ENCODE data around the gene NFATC2.

The NFATC2 gene

DNA sequence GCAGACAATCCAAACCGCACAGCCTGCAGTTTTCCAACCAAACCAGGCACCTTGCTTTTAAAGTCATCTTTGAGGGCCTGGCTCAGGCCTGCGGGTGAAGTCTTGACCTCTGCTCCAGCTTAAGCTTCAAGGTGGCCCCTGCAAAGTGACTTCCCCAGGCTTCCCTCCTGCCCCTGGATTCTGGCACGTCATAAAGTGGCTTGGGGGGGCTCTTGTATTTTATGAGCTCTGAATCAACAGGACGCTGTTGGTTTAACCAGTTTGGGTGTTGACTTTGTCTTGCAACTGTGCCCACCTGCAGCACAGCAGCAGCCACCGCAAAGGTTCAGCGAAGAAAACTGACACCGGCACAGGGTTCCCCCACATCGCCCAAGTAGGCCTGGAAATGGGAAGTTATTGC is 81.2 kb downstream of the NFATC2 start:
- TF ChIP-seq SNAI2 (CRISPR knock-in tag; IDR thresholded peaks at IDR 0.05): no peak
- no peak for TF ChIP-seq ARNTL (CRISPR knock-in tag; IDR thresholded peaks at IDR 0.05; ENCODE audit: borderline replicate concordance, low read depth)
- TF ChIP-seq ZNF8 (CRISPR knock-in tag; IDR thresholded peaks at IDR 0.05): no peak
- TF ChIP-seq, protein P1, sequence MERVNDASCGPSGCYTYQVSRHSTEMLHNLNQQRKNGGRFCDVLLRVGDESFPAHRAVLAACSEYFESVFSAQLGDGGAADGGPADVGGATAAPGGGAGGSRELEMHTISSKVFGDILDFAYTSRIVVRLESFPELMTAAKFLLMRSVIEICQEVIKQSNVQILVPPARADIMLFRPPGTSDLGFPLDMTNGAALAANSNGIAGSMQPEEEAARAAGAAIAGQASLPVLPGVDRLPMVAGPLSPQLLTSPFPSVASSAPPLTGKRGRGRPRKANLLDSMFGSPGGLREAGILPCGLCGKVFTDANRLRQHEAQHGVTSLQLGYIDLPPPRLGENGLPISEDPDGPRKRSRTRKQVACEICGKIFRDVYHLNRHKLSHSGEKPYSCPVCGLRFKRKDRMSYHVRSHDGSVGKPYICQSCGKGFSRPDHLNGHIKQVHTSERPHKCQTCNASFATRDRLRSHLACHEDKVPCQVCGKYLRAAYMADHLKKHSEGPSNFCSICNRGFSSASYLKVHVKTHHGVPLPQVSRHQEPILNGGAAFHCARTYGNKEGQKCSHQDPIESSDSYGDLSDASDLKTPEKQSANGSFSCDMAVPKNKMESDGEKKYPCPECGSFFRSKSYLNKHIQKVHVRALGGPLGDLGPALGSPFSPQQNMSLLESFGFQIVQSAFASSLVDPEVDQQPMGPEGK (CRISPR knock-in tag; IDR thresholded peaks at IDR 0.05; ENCODE audit: borderline replicate concordance): no peak
- no peak for TF ChIP-seq ISL1 (CRISPR knock-in tag; IDR thresholded peaks at IDR 0.05)
- TF ChIP-seq, protein P2, sequence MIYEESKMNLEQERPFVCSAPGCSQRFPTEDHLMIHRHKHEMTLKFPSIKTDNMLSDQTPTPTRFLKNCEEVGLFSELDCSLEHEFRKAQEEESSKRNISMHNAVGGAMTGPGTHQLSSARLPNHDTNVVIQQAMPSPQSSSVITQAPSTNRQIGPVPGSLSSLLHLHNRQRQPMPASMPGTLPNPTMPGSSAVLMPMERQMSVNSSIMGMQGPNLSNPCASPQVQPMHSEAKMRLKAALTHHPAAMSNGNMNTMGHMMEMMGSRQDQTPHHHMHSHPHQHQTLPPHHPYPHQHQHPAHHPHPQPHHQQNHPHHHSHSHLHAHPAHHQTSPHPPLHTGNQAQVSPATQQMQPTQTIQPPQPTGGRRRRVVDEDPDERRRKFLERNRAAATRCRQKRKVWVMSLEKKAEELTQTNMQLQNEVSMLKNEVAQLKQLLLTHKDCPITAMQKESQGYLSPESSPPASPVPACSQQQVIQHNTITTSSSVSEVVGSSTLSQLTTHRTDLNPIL (CRISPR knock-in tag; IDR thresholded peaks at IDR 0.05; ENCODE audit: low read depth): no peak
- TF ChIP-seq, protein P3, sequence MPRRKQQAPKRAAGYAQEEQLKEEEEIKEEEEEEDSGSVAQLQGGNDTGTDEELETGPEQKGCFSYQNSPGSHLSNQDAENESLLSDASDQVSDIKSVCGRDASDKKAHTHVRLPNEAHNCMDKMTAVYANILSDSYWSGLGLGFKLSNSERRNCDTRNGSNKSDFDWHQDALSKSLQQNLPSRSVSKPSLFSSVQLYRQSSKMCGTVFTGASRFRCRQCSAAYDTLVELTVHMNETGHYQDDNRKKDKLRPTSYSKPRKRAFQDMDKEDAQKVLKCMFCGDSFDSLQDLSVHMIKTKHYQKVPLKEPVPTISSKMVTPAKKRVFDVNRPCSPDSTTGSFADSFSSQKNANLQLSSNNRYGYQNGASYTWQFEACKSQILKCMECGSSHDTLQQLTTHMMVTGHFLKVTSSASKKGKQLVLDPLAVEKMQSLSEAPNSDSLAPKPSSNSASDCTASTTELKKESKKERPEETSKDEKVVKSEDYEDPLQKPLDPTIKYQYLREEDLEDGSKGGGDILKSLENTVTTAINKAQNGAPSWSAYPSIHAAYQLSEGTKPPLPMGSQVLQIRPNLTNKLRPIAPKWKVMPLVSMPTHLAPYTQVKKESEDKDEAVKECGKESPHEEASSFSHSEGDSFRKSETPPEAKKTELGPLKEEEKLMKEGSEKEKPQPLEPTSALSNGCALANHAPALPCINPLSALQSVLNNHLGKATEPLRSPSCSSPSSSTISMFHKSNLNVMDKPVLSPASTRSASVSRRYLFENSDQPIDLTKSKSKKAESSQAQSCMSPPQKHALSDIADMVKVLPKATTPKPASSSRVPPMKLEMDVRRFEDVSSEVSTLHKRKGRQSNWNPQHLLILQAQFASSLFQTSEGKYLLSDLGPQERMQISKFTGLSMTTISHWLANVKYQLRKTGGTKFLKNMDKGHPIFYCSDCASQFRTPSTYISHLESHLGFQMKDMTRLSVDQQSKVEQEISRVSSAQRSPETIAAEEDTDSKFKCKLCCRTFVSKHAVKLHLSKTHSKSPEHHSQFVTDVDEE (CRISPR knock-in tag; IDR thresholded peaks at IDR 0.05): no peak
- no peak for TF ChIP-seq OSR1 (CRISPR knock-in tag; IDR thresholded peaks at IDR 0.05)
- no peak for ATAC-seq

DNA sequence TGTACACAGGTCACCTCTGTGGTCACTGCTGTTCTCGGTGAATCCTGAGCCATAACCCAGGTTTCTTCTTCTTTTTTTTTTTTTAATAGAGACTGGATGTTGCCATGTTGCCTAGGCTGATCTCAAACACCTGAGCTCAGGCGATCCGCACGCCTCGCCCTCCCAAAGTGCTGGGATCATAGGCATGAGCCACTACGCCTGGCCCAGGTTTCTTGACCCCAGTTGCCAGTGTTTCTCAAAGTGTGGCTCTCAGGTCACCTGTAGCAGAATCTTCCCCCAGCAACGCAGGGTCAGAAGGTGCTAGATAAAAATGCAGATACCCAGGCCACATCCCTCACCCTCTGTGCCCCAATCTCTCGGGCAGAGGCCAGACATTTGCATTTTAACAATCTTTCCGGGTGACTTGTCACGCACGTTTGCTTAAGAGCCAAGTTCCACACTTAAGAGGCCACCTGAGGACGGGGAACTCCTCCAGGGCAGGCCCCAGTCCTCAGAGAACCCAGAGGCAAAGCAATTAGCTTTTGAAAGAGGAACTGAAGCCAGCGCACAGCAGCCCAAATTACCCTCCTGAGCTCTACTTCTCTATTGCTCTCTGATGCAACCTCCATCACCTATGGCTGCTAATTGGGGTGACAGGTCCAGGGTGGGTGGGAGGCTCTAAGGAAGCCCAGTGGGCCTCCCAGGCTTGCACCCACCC is 81.8 kb downstream of the NFATC2 start:
- TF ChIP-seq, protein P2 (CRISPR knock-in tag; IDR thresholded peaks at IDR 0.05; ENCODE audit: low read depth): no peak
- TF ChIP-seq ZC3H10 (CRISPR knock-in tag; IDR thresholded peaks at IDR 0.05): no peak
- no peak for TF ChIP-seq PPARA (CRISPR knock-in tag; IDR thresholded peaks at IDR 0.05; ENCODE audit: borderline replicate concordance)
- TF ChIP-seq CSDC2 (CRISPR knock-in tag; IDR thresholded peaks at IDR 0.05): no peak
- TF ChIP-seq, protein P3 (CRISPR knock-in tag; IDR thresholded peaks at IDR 0.05): no peak
- TF ChIP-seq, protein P1 (CRISPR knock-in tag; IDR thresholded peaks at IDR 0.05; ENCODE audit: borderline replicate concordance): no peak
- no peak for TF ChIP-seq GLIS3 (CRISPR knock-in tag; IDR thresholded peaks at IDR 0.05)
- no peak for ATAC-seq

DNA sequence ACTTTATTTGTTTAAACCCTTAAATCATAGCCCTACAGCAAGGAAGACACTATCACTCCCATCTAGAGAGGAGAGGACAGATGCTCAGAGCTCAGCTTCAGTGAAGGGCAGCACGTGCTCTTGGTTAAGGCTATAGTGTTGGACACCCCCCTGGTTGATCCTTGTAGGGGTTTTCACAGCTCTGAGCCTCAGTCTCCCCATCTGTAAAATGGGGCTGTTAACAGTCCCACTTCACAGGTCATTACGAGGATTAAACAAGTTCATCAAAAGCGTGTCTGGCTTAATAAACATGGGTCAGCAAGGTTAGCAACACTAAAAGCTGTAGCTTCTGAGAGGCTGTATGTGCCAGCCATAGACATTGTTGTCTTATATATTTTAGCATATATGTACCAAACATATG is 82.4 kb downstream of the NFATC2 start:
- no peak for ATAC-seq
- TF ChIP-seq ZNF565 (CRISPR knock-in tag; conservative IDR thresholded peaks at IDR 0.05; ENCODE audit: low read depth) (no peak), CSDC2 (CRISPR knock-in tag; IDR thresholded peaks at IDR 0.05) (no peak), ZFP30 (CRISPR knock-in tag; IDR thresholded peaks at IDR 0.05) (no peak), RARB (CRISPR knock-in tag; IDR thresholded peaks at IDR 0.05) (no peak), GLIS3 (CRISPR knock-in tag; IDR thresholded peaks at IDR 0.05) (no peak), OSR1 (CRISPR knock-in tag; IDR thresholded peaks at IDR 0.05) (no peak), TOX (CRISPR knock-in tag; IDR thresholded peaks at IDR 0.05; ENCODE audit: borderline replicate concordance) (no peak), ZNF70 (CRISPR knock-in tag; IDR thresholded peaks at IDR 0.05) (no peak), ZFP3 (CRISPR knock-in tag; IDR thresholded peaks at IDR 0.05) (no peak), BACH2 (CRISPR knock-in tag; IDR thresholded peaks at IDR 0.05; ENCODE audit: borderline replicate concordance) (no peak)
- TF ChIP-seq, protein P4, sequence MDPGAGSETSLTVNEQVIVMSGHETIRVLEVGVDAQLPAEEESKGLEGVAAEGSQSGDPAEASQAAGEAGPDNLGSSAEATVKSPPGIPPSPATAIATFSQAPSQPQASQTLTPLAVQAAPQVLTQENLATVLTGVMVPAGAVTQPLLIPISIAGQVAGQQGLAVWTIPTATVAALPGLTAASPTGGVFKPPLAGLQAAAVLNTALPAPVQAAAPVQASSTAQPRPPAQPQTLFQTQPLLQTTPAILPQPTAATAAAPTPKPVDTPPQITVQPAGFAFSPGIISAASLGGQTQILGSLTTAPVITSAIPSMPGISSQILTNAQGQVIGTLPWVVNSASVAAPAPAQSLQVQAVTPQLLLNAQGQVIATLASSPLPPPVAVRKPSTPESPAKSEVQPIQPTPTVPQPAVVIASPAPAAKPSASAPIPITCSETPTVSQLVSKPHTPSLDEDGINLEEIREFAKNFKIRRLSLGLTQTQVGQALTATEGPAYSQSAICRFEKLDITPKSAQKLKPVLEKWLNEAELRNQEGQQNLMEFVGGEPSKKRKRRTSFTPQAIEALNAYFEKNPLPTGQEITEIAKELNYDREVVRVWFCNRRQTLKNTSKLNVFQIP (CRISPR knock-in tag; IDR thresholded peaks at IDR 0.05; ENCODE audit: borderline replicate concordance, low read depth): no peak
- TF ChIP-seq, protein P5, sequence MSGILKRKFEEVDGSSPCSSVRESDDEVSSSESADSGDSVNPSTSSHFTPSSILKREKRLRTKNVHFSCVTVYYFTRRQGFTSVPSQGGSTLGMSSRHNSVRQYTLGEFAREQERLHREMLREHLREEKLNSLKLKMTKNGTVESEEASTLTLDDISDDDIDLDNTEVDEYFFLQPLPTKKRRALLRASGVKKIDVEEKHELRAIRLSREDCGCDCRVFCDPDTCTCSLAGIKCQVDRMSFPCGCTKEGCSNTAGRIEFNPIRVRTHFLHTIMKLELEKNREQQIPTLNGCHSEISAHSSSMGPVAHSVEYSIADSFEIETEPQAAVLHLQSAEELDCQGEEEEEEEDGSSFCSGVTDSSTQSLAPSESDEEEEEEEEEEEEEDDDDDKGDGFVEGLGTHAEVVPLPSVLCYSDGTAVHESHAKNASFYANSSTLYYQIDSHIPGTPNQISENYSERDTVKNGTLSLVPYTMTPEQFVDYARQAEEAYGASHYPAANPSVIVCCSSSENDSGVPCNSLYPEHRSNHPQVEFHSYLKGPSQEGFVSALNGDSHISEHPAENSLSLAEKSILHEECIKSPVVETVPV (CRISPR knock-in tag; IDR thresholded peaks at IDR 0.05): no peak
